UCSD-AML1 (cell line): ENCODE data around the gene KRTAP4-6.
"Not testable (repeated sequence)": the region's sequence is repeated elsewhere in the genome, so short reads cannot be mapped to it uniquely, and the experiment has no call there.

Experiments
- DNase-seq: peaks from one replicate; lab custom pipeline; 2025; ENCODE audit not compliant: unreplicated experiment; lab: John Stamatoyannopoulos, UW

The KRTAP4-6 gene

DNA sequence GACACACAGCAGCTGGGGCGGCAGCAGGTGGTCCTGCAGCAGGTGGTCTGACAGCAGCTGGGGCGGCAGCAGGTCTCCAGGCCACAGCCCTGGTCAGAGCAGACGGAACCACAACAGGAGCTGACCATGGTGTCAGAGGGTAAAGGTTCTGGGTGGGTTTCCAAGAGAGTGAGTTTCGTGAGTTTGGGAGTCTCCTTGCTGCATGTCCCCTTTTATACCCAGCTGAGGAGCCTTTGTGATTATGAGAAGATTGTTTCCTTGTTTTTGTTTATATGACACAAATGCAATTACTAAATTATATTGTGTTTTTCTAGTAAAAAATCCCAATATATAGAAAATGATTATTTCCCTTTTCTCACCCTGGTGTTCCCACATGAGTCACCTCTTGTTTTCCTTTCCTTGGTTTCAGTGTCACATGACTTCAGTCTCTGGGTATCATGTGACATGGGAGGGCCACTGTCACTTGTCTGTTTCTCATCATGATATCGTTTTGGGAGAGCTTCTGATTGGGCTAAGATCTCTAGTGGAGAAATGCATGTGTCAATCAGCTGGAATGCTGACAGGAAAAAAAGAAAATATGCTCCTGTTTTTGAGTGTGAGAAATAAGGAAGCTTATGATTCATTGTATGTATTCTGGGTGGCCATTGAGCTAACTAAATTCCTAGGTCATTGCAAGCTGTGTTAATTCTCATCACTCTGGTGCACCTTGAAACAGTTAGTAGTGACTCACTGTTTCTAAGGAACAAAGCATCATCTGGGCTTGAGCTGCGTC is at the start of gene KRTAP4-6:
TSS of gene KRTAP4-6 (minus strand) at position 185 of the 772 bp plus-strand sequence. CDS start at position 128, 57 bp downstream.
- DNase-seq = no peak

DNA sequence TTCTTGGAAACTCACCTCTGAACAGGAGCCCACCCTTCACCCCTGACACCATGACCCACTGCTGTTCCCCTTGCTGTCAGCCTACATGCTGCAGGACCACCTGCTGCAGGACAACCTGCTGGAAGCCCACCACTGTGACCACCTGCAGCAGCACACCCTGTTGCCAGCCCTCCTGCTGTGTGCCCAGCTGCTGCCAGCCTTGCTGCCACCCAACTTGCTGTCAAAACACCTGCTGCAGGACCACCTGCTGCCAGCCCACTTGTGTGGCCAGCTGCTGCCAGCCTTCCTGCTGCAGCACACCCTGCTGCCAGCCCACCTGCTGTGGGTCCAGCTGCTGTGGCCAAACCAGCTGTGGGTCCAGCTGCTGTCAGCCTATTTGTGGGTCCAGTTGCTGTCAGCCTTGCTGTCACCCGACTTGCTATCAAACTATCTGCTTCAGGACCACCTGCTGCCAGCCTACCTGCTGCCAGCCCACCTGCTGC is 49.5 kb upstream of the KRTAP4-6 start, which contains the start of gene KRTAP9-1:
TSS of gene KRTAP9-1 (plus strand) at position 51 of the 482 bp plus-strand sequence. CDS start at position 51, 0 bp downstream.
- not testable (repeated sequence) for DNase-seq

DNA sequence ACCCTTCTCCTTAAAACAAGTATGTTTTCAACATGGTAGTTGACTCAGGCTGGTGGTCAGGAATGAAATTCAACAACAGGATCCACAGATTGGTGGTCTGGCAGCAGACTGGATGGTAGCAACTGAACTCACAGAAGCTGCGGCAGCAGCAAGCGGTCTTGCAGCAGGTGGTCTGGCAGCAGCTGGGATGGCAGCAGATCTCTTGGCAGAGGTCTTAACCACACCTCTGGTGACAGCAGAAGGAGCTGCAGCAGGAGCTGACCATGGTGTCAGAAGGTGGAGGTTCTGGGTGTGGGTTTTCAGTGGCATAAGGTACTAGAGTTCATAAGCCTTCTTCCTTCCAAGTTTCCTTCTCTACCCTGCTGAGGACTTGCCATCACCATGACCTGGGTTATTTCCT is 46.5 kb upstream of the KRTAP4-6 start:
- no peak for DNase-seq

DNA sequence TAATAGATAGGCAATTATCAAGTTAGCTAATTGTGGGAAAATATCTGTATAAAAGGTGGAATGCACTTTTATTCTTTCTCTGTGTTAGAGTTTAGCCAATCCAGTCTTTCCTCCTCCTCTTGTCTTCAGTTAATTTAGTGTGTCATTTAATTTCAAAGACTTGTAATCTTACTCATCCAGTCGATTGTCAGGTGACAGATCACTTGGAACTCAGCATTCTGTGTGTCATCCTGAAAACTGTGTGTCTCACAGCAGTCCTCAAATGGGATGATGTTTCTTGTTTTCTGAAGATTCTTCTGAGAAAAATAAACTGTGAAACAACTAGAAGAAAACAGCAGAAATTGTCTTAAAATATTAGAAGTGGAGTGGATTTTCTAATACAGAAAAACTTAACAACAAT is 44.7 kb upstream of the KRTAP4-6 start:
- DNase-seq = no peak

DNA sequence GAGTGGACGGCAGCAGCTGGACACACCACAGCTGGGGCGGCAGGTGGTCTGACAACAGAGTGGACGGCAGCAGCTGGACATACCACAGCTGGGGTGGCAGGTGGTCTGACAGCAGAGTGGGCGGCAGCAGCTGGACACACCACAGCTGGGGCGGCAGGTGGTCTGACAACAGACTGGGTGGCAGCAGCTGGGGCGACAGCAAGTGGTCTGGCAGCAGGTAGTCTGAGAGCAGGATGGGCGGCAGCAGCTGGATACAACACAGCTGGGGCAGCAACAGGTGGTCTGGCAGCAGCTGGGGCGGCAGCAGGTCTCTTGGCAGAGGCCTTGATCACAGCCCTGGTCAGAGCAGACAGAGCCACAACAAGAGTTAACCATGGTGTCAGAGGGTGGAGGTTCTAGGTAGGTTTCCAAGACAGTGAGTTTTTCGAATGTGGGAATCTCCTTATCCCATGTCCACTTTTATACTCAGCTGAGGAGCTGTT is 44.2 kb upstream of the KRTAP4-6 start, which contains the start of gene KRTAP4-1:
TSS of gene KRTAP4-1 (minus strand) at position 432 of the 482 bp plus-strand sequence. CDS start at position 375, 57 bp downstream.
- no peak for DNase-seq

DNA sequence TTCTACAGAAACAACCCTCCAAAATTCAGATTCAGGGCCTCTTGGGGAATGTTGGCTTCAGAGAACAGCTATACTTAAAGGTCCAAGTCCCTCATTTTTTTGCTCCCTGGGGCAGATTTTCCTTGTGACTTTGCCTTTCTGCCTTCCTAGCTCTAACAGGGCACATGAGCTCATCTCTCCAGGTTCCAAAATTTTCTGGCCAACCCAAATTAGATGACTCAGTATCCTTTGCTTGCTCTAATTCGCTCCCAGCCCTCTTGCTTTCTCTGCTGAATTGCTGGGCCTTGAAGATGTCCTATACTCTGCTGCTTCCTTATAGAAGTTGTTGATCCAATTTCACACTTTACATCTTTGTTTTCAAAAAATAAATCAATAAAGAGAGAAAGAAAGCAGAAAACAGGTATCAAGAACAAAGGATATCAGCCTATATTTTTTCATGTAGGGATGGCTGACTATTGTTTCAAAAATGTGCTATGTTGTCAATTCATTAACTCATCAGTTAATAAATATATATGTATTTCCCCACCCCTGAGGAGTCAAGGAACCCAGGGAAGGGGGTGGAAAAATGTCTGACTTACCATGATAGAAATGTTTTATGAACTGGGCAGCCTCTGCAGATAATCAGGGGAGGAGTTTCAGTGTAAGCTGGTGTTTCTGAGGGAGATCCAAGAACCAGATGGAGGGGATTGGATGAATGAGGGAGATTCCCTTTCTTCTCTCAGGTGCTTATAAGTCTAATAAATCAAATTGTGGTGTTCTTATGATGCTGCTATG is 38.7 kb upstream of the KRTAP4-6 start:
- no peak for DNase-seq

DNA sequence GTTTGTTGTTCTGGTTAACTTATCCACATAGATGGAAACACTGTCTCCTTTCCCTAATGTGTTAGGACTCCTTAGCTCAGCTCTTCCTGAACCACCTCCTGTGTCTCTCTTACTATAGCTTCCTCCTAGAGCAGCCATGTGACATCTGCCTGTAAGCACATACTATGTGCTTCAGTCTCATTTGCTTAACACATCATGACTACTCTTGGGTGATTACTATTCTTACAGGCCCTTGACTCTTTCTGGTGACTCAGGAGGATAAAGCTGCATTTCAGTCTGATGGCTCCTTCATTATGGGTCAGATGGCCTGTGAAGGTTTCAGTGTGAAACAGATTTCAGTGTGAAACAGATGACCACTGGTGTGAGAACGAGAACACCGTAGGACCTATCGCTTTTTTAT is 38.0 kb upstream of the KRTAP4-6 start:
- DNase-seq = no peak

DNA sequence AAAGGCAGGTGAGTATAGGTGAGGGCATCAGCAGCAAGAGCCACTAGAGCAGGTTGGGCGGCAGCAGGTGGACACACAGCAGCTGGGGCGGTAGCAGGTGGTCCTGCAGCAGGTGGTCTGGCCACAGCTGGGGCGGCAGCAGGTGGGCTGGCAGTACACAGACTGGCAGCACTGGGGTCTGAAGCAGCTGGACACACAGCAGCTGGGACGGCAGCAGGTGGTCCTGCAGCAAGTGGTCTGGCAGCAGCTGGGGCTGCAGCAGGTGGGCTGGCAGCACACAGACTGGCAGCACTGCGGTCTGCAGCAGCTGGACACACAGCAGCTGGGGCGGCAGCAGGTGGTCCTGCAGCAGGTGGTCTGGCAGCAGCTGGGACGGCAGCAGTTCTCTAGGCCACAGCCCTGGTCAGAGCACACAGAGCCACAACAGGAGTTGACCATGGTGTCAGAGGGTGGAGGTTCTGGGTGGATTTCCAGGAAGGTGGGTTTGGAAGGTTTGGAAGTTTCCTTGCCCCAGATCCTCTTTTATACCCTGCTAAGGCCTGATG is 37.5 kb upstream of the KRTAP4-6 start, which contains the start of gene KRTAP4-2:
TSS of gene KRTAP4-2 (minus strand) at position 495 of the 545 bp plus-strand sequence. CDS start at position 438, 57 bp downstream.
- DNase-seq = no peak

DNA sequence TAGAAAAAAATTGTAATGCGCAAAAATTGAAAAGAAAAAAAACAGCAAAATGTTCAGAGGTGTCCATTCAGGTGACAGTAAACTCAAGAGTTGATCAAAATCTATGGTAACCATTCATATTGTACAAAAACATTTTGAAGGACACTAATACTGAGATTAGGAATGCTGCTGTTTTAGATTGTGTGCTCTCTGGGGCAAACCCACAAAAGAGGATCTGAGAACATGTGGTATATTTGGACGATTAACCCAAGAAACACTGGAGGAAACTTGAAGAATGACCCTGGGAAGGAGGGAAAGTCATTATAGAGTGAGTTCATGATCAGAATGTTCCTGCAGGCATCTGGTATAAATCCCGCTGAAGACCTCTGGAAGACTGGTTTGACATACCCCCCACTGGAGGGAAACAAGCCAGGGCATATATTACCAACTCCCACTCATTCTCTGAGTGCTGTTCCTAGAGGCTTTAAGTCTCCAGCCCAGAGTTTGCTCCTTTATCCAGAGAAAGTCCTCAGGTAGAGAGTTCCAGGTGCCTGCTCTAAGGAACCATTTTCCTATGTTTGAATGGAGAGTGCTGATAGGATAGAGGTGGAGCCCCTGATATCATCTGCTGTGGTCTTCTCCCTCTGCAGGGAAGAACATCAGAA is 36.5 kb upstream of the KRTAP4-6 start:
- DNase-seq = no peak

DNA sequence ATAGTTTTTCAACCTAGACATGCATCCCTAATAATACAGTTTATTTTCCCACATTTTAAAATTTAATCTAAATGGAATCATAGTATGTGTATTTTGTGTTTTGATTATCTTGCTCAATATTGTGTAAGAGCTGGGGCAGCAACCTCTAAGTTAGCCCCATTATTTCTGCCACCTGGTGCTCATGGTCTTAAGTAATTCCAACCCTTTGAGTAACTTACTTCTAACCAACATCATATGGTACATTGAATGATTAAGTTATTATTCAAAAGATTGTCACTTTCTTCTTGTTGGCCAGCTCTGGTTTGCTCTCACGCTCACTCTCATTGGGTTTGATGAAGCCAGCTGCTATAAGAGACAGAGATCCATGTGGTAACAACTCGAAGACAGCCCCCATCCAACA is 31.5 kb upstream of the KRTAP4-6 start:
- DNase-seq = no peak

DNA sequence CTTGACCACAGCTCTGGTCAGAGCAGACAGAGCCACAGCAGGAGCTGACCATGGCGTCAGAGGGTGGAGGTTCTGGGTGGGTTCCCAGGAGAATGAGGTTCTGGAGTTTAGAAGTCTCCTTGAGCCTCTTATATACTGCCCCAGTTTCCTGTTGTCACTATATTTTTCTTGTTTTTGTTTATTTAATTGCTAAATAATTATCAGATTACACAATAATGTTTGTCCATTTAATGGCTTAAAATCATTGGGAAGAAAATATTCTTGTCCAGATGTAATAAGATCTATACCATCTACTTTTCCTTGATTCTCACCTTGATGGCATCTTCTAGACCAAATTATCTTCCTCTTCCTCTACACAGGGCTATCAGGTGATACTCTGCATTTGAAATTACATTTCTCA is 27.8 kb upstream of the KRTAP4-6 start, which contains the start of gene KRTAP4-3:
TSS of gene KRTAP4-3 (minus strand) at position 101 of the 400 bp plus-strand sequence. CDS start at position 52, 49 bp downstream.
- DNase-seq = no peak

DNA sequence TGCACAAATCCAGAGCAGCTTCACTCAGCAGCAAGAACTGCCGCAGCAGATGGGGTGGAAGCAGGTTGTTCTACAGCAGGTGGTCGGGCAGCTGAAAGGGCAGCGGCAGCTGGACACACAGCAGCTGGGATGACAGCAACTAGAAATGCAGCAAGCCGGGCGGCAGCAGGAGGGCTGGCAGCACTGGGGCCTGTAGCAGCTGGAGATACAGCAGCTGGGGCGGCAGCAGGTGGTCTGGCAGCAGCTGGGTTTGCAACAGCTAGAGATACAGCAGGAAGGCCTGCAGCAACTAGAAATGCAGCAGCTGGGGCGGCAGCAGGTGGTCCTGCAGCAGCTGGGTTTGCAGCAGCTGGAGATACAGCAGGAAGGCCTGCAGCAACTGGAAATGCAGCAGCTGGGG is 27.2 kb upstream of the KRTAP4-6 start:
- no peak for DNase-seq

DNA sequence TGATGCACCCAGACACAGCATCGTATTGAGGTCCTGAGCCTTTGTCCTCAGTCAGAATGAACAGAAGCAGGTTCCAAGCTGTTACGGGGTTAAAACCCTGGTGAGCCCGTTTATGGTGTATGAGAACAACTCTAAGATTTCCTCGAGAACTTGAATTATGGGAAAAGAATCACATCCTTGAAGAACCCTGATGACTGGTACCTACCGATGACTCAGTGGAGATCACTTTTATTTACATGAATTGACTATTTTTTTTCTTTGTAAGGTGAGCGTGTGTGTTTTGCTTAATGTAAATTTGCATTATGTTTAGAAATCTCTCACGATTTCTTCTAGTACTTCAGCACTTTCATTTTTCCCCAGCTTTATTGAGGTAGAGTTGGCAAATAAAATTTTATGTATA is 23.5 kb upstream of the KRTAP4-6 start:
- DNase-seq = no peak

DNA sequence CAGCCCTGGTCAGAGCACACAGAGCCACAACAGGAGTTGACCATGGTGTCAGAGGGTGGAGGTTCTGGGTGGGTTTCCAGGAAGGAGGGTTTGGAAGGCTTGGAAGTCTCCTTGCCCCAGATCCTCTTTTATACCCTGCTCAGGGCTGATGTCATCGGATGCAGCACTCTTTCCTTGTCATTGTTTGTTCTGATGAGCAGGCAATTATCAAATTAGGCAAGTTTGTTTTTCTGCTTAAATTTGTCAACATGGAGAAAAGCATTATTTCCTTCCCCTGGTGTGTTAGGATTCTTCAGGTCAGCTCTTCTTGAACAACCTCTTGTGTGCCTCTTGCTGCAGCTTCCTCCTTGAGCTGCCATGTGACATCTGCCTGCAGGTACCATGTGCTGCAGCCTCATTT is 20.3 kb upstream of the KRTAP4-6 start, which contains the start of gene KRTAP4-4:
TSS of gene KRTAP4-4 (minus strand) at position 101 of the 400 bp plus-strand sequence. CDS start at position 44, 57 bp downstream.
- DNase-seq = no peak

DNA sequence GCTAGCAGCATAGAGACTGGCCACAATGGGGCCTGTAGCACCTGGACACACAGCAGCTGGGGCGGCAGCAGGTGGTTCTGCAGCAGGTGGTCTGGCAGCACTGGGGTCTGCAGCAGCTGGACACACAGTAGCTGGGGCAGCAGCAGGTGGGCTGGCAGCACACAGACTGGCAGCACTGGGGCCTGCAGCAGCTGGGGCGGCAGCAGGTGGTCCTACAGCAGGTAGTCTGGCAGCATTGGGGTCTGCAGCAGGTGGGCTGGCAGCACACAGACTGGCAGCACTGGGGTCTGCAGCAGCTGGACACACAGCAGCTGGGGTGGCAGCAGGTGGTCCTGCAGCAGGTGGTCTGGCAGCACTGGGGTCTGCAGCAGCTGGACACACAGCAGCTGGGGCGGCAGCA is 19.8 kb upstream of the KRTAP4-6 start:
- not testable (repeated sequence) for DNase-seq

DNA sequence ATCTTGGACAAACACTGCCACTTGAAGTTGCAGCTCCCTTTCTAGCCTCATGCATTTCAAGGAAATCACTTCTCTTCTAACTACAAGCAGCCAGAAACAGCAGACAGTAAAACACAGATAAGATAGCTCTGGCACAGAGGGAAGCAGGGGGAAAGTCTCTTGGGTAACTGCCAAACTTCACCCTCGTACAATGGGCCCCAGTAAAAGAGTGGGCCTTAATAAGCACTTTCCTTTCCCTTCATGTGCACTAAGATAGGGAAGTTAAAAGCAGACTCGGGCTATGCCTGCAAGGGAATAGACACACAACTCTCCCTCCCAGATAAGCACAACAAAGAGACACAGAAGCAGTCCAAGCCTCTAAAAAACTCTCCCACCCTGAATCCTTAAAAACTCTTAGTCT is 13.5 kb upstream of the KRTAP4-6 start:
- no peak for DNase-seq

DNA sequence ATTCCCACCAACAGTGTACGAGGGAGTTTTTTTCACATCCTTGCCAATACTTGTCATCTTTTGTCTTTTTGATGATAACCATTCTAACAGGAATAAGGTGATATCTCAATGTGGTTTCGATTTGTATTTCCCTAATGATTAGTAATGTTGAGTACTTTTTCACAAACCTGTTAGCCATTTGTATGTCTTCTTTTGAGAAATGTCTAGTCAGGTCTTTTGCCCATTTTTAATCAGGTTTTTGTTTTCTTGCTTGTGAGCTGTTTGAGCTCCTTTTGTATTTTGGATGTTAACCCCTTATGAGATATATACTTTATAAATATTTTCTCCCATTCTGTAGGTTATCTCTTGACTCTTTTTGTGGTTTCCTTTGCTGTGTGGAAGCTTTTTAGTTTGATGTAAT is 11.2 kb upstream of the KRTAP4-6 start:
- no peak for DNase-seq

DNA sequence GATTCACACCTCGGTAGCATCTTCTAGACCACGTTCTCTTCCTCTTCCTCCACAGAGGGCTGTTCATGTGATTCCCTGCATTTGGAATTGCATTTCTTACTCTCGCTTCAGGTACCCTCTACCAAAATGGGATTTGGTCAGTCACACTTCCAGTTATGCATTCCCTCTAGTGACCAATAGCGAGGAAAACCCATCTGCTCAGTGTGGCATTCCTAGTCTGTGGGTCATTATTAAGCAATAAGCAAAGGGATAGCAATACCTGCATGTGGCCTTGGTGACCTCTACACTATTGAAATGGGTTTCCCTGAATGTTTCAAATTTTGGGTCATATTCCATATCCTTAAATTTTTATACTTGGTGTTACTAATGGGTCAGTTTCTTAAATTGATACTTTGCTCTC is 9.7 kb upstream of the KRTAP4-6 start:
- DNase-seq = no peak

DNA sequence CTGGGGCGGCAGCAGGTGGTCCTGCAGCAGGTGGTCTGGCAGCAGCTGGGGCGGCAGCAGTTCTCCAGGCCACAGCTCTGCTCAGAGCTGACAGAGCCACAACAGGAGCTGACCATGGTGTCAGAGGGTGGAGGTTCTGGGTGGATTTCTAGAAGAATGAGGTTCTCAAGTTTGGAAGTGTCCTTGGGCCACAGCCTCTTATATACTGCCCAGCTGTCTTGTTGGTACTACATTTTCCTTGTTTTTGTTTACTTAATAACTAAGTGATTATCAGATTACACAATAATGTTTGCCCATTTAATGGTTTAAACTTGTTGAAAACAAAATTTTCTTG is 9.3 kb upstream of the KRTAP4-6 start, which contains the start of gene KRTAP4-5:
TSS of gene KRTAP4-5 (minus strand) at position 174 of the 334 bp plus-strand sequence. CDS start at position 116, 58 bp downstream.
- no peak for DNase-seq

DNA sequence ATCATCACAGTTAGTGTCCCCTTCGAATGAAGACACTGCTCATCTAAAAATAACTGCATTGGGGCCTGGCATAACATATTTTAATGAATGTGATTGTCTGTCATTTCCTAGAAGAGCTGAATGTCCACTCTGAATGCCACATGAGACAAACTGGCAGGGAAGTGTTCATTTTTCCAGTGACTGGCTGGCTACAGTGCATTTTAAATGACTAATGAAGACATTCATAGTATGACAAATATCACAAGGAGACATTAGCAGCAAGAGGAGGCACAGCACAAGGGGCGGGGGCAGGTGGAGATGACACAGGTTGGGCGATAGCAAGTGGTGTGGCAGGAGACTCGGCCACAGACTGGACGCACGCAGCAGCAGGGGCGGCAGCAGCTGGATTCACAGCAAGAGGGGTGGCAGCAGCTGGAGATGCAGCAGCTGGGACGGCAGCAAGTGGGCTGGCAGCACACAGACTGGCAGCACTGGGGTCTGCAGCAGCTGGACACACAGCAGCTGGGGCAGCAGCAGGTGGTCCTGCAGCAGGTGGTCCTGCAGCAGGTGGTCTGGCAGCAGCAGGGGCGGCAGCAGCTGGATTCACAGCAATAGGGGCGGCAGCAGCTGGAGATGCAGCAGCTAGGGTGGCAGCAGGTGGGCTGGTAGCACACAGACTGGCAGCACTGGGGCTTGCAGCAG is 8.8 kb upstream of the KRTAP4-6 start:
- DNase-seq = not testable (repeated sequence)
